ENCODE results near the gene RABL2B.

GRCh38 chr22:50727678-50728522 is 55.5 kb downstream of the RABL2B start:
- TF ChIP-seq CTCF (IDR thresholded peaks at IDR 0.05) (no peak), EZH2 (IDR thresholded peaks at IDR 0.05) (no peak)

Data from neural progenitor cell (in vitro differentiated cells).